DMS153 (cell line): Measurements from ENCODE around the gene EML5.

ENCODE experiments used
- DNase-seq: peaks from one replicate; lab custom pipeline; 2025; lab: John Stamatoyannopoulos, UW

The EML5 gene

DNA sequence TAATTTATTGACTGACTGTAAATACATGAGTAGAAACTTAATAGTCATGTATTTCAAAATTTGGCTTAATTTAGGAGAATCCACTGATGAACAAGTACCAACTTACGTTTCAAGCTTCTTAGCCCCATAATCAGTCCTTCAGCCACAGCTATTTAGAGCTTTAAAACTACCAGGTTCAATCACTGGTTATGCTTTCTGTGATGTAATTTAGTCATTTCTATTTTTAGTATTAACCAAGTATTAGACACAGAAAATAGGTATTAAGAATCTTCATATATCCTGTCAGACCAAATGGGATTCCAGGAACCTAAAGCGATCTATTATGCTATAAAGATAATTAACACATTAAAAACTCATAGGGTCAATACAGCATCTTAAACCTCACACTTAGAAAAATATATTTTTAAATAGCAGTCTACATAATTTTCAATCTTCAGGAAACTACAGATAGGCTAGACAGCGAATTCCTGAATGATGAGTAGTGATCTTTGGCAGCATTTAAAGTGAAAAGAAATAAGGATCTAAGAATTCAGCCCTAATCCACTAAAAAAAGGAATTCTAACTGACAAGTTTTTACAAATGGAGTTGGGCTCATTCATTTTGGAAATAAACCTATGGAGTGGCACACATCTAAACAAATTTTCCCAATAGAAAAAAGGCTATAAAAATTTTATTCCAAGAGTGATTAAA lies 178.4 kb downstream of the EML5 start:
- no peak for DNase-seq

DNA sequence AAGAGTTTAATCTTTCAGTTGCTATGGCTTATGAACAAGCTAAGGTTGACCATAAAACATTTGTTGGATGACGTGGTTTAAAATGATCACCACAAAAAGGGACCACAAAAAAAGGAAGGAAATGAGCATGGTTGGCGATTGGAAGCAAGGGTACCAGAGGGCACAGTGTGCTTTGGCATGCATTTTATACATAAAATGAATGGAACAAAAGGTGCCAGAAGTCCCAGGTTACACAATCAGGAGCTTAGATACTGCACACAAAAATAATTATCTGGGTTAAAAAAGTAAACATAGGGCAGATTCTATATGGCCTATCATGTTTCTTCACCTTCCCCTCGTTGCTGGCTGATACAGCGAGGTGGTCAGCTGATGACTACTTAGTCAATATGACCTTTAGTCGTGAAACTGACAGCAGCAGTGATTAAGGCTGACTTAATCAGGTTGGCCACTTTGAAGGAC lies 179.2 kb downstream of the EML5 start:
- DNase-seq: no peak

DNA sequence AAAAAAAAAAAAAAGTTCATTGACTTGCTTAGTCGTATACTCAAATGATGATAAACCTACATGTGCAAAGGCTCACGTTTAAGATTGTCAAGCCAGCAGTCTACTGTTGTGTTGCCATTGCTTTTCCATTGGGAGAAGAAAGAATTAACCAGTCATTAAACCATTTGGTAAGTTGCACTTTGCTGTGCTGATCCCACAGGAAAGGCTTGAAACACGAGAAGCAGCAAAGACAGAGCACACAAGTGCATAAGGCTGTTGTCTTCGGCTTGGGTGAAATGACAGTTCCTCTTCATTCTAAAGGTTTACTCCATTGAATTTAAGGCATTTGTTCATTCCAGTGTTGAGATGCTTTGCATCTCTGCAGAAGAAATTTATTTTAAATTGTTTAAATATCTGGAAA lies 179.8 kb downstream of the EML5 start:
- no peak for DNase-seq

DNA sequence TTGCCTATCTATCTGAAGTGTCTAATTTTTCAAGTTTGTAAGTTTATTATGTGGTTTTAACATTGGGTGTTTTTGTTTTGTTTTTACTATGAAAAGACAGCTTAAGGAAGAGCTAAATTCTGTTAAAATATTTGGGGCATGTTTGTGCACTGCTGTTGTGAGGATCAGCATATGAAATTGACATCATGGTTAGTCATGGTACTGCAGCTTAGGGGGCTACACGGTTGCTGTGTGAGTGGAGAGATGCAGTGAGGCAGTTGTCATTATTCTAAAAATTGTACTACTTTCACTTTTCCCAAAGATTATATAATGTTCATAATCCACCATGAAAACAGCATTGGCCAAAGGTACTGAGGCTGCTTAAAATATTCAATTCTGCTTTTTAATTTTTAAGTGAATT lies 180.9 kb downstream of the EML5 start:
- no peak for DNase-seq

DNA sequence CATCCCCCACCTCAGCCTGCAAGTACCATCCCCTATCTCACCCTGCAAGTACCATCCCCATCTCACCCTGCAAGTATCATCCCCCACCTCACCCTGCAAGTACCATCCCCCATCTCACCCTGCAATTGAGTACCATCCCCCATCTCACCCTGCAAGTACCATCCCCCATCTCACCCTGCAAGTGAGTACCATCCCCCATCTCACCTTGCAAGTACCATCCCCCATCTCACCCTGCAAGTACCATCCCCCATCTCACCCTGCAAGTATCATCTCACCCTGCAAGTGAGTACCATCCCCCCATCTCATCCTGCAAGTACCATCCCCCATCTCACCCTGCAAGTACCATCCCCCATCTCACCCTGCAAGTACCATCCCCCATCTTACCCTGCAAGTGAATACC lies 184.9 kb downstream of the EML5 start:
- DNase-seq: no peak

DNA sequence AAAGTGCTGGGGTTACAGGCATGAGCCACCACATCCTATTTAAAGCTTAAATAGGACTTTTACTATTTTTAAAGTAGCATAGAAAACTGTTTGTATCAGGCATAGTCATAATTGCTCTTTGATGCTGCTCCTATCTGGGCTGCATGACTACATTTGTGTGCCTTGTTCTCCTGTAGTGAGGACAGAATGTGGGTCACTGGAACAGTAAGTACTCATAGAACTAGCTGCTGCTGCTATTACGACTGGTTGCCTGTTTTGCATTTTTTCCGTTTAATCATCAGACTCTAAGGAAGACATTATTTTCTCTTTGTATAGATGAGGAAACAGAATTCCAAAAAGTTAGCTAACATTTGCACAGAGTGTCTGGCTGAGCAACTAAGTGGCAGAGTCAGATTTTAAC lies 187.2 kb downstream of the EML5 start:
- DNase-seq: no peak

DNA sequence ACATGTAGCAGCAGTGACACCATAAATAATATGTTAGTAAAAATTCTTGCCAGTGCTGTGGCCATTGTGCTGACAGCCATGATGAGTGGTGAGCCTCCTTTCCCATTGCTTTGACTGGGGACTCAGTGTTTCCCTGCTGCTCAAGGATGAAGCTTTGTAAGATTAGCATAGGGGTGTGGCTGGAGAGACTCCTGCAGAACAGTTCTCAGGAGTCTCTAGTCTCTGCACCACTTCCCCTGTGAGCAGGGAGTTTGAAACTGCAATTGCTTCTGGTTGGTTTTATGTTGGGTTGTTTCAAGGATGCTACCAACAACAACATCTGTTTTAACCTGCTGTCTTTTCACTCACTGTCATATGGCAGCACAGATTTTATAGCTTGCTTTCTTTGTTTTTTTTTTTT lies 188.5 kb downstream of the EML5 start:
- DNase-seq: no peak

DNA sequence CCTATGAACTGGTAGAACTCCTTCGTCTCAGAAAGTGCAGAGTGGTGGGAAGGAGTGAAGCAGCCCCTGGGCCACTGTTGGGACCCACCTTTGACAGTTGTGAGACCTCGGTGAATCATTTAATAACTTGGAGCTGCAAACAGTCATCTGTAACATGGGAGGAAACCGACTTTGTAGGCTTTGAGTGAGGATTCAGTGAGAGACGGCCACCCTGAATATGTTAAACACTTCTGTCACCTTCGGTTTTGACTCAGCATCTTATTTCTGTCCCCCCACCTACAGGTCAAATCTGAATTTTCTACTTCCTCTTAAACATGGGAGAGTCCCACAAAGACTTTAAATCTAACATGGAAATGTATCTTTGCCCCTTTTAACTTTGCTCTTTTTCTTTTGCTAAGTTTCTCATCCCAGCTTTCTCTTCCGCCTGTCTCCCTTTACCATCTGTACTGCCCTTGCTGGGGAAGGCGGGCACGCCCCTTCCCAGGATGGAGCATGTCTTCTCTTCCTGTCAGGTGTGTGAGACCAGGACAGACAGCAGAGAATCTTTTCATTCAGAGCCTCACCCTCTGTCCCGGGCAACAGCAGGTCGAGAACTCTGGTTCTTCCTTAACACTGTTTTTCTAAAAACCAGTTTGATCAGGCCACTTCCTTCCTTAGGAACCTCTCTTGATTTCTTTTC lies 192.9 kb downstream of the EML5 start:
- no peak for DNase-seq

DNA sequence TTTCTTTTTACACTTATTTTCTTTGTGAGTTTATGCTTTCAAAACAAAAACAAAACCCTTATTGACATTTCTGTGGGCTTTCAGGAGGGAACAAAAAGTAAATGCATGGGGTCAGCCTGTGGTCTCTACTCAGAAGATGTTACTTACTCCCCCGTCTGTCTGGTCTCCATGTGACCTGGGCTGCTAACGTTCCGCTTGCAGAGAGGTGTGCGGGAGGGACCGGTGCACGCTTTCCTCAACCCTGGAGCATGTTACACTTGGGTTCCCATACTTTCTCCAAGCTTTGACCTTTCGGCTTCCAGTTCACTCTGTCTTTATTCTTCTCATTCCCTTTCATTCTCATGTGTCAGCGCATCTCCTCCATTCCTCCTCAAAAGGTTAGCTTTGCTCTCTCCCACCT lies 193.4 kb downstream of the EML5 start:
- DNase-seq: no peak

DNA sequence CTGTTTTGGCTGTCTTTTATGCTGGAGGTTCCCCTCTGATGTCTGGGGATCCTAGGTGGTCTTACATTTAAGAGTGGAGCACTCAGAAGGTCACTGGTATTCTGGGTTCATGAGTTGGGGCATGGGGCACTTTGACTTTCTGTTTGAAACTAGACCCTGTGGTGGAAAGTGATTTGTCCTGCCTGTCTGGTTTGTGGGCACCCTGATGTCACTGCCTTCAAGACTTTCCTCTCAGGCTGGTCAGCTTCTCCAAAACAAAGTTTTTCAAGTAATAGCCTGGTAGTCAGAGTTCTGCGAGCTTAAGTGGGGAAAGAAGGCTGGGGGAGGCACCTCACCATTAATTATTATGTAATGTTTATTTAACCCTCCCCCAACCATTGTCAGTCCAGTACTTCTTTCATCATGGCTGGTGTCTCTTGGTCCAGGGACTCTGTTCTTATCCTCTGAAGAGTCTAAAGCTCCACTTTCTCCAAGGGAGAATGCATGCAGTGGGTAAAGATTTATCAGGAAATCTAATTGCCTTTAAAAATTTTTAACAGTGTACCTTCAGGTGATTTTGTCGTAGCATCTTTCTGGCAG lies 194.6 kb downstream of the EML5 start:
- DNase-seq: no peak

DNA sequence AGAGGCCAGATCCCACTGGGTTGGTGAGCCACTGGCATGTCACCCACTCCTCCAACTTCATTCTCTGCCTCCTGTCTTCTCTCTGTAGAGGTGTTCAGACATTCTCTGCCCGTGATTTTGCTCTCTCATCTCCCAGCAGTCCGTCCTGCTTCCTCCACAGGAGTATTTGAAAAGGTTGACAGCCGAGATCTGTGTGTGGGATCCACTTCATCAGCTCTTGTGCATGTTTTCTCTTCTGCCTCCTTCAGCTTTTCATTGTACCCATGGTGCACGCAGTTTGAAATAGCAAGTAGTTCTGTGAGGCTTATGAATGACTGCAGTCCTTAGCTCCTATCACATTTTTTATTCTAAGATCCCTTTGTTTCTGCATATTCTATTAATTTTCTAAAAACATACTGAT lies 195.2 kb downstream of the EML5 start:
- DNase-seq: no peak

DNA sequence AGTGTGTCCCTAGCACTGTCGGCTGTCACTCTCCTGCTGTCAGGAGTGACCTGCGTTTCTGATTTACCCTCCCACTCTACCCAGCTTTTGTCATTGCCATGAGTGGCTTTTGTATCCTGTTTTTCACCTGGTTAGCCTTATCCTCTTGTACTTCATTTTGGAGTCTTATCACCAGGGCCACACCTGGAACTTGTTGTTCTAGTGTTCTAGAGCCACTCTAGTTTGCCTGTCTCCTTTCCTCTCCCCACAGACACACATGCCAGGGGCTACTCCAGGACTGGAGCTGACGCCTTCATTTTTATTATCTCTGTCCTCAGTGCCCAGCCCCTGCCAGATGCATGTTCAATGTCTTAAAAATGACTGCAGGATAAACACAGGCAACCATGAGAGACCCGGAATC lies 195.7 kb downstream of the EML5 start:
- no peak for DNase-seq

DNA sequence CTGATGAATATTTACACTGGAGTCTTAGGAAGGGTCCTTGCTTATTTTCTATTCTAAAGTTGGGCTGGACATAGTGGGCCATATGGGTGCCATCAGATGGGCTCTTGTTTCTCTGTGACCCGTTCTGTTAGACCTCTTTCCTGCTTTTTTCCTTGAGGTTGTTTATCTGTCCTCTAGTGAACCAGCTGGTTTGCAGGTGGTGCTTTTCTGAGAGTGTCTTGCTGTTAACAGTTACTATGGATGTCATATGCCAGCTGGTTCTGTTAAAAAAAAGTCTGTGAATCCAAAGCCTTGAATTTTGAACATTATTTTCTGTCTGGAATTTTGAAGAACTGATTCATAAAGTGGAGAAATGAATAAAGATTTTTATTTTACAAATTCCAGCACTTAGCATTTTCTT lies 200.7 kb downstream of the EML5 start:
- no peak for DNase-seq

DNA sequence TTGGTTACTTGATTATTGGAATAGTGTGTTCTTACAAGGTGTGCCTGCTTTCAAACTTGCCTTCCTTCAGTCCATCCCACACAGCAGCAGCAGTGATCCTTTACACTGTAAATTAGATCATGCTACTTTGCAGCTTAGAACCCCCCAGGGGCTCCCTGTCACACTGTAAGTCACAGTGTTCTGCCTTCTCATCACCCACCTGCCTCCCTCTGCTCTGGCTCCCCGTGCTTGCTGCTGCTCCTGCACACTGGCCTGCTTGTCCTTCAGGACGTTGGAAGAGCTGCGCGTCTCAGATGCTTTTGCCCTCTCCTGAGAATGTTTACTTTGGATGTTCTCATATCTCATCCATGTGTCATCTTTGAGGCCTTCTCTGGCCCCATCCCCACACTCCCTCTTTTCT lies 202.6 kb downstream of the EML5 start:
- no peak for DNase-seq

DNA sequence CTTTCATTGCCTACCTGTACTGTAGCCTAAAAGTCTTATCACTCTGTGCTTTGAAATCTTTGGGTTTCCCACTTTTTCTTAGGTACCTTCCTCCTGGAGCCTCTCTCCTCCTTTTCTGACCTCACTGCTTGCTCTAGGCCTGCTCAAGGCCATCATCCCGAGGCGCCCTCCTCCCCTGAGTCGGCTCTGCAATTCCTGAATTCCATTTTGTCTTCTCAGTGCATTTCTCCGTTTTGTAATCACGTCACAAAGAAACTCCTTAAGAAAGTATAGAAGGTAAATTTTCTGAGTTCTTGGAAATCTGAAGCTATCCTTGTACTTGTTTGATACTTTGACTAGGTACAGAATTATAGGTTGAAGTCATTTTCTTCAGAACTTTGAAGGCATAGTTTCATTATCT lies 204.7 kb downstream of the EML5 start:
- no peak for DNase-seq

DNA sequence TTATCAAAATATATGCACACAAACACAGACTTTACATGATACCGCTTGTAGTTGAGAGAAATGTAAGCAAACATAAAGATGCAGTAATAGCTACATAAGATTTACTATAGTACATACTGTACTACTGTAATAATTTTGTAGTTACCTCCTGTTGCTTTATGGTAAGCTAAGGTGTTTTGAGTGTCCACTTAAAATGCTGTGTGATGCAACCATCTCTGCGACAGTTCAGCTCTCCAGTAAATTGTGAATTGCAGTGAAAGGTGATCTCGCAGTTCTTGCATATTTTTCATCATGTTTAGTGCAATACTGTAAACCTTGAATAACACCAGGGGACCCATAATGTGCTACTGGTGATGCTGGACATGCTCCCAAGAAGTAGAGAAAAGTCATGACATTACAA lies 208.3 kb downstream of the EML5 start:
- DNase-seq: no peak

DNA sequence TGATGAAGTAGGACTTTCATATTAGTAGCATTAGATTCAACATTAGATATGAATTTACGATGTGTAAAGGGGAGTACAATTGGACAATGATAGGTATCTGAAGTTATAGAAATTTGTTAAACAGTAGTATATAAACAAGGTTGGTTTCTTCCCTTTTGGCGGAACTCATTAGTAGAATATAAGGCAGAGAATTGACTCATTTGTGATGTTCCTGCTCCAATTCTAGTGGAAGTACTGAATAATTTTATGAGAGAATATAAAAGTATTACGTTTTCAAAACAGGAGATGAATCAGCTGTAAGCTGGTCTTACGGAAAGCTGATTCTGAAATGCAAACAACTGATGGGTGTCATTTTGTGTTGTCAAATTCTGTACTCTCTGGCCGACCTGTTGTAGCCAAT lies 216.5 kb downstream of the EML5 start:
- DNase-seq: no peak

DNA sequence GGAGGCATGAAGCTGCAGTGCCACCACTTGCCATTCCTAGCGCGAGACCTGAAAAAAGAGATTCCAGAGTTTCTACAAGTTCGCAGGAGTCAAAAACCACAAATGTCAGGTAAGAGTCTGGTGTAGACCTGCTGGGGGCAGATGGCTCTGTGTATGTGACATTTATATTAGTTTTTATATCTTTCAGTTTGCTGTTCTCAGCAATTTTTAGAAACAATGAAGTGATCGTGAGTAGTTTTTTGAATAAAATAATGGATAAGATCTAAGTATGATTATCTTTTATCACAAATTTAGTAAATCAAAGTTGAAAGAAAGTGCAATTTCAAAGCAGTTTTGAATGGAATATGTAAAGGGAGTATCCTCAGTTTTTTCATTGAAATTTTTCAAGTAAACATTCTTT lies 220.6 kb downstream of the EML5 start:
- no peak for DNase-seq

DNA sequence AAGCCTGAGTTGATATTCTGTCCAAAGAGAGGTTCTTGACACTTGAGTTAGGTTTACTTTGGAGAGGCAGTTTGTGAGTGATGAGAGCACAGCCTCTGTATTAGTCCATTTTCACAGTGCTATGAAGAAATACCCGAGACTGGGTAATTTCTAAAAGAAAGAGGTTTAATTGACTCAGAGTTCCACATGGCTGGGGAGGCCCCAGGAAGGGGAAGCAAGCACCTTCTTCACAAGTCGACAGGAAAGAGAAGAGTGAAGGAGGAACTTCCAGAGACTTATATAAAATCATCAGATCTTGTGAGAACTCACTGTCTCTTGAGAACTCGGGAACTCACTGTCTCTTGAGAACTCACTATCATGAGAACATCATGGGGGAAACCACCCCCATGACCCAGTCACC lies 224.6 kb downstream of the EML5 start:
- no peak for DNase-seq

DNA sequence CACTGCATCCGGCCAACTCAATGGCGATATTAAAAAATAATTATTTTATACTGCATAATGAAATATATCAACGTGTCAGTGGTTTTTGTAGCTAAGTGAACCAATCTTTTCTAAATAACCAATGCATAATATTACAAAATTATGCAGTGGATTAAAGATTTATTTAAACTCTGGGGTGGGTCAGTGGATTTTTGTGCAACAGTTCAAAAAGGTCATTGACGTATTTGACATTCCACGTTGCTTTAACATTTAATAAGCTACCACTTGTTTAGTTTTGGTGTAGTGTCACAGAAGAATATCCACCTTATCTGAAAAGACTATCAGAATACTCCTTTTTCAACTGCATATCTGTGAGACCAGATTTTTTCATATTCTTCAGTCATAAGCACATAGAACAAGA lies 227.3 kb downstream of the EML5 start:
- DNase-seq: no peak

DNA sequence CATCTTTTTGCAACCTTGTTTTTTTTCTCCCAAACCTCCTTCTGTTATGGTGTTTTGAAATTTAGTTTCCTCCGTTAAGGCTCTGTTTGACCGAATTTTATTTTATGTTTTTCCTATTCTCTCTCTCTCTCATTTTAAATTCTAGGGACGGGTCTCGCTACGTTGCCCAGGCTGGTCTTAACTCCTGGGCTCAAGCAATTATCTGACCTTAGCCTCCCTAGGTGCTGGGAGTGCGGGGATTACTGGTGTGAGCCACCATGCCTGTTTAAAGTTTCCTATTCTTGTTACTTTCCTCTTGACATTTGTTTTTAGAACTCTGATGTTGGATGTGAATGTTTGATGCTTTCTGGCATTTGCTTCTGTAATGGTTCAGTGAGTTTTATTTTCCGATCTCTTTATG lies 228.9 kb downstream of the EML5 start:
- DNase-seq: no peak

DNA sequence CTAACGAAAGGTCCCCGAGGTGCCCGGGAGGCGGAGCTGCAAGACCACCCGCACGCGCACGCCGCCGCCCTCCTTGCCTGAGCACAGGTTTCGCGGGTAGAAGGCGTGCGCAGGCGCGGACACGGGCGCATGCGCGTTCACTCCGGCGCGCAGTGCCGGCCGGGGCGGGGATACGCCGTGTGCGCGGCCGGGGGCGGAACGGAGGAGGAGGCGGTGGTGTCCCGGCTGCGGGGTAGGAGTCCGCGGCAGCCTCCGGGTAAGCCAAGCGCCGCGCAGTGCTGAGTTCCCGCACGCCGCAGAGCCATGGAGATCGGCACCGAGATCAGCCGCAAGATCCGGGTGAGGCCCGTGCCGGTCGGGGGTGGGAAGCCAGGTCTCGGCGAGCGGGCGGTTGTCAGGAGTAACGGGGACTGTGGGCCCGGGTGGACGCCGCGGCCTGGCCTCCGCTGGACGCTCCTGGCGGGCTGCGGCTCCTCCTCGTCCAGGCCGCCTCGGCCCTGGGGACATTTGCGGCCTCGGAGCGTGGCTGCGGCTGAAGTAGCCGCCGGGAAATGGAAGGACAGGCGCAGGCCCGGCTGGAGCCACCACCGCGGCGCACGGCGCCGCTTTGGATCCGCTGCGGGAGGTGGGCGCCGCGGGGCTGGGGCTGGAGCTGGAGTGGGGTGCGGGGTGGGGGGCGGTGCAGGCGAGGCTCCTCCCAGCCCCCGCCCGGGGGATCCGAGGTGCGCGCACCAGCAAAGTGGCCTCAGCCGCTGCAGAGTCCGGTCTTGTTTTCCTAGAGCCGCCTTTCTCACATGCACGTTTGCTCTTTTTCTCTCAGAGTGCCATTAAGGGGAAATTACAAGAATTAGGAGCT lies 229.7 kb downstream of the EML5 start, which contains the start of gene ZC3H14:
Gene ZC3H14 (plus strand): TSS at position 207 of the 856 bp plus-strand sequence. CDS start 97 bp downstream, at position 304.
- peak; percentile 61 for DNase-seq

DNA sequence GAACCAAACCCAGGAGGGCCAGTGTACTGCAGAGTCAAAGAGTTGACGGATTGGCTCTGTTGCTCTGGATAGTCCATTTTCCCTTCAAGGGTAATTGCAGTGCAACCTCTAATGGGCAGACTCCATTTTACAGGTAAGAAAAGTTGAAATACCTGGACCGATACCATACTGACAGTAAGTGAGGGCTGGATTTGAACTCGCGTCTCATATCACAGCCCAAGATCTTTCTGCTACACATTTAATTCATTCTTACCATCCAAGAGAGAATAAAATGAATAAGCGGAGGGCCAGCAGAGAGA lies 230.3 kb downstream of the EML5 start:
- no peak for DNase-seq
